IMR-90 (cell line): Measurements from ENCODE around the gene RNF130.

ENCODE experiments used
- CTCF ChIP-seq: conservative IDR thresholded peaks from 2 replicates; pipeline ENCODE4 v1.5.1; 2012; ENCODE audit warnings: mild to moderate bottlenecking, low read depth, low read length, improper control_type of control experiment
- MAZ ChIP-seq: IDR thresholded peaks from 2 replicates; pipeline ENCODE4 v1.6.1; 2012; ENCODE audit warnings: low read depth, mild to moderate bottlenecking, low read length, improper control_type of control experiment, moderate library complexity, borderline replicate concordance
- POLR2A ChIP-seq: IDR thresholded peaks from 2 replicates; pipeline ENCODE4 v1.6.1; 2012; ENCODE audit warnings: mild to moderate bottlenecking, low read depth, low read length
- RFX5 ChIP-seq: IDR thresholded peaks from 2 replicates; pipeline ENCODE4 v1.8.0; 2012; ENCODE audit warnings: low read depth, mild to moderate bottlenecking, low read length, moderate library complexity
- SMC3 ChIP-seq: fragments of 150-350 bp; IDR thresholded peaks from 2 replicates; pipeline ENCODE4 v1.6.1; 2016; ENCODE audit warnings: low read depth, mild to moderate bottlenecking, antibody characterized with exemption, low read length, moderate library complexity
- USF2 ChIP-seq: fragments of 150-350 bp; IDR thresholded peaks from 2 replicates; pipeline ENCODE4 v1.6.1; 2017; ENCODE audit warnings: mild to moderate bottlenecking, antibody characterized with exemption, low read length, low read depth

- TF ChIP-seq RFX5: no peak
- no peak for TF ChIP-seq CTCF
- no peak for TF ChIP-seq POLR2A
- TF ChIP-seq SMC3: no peak
- TF ChIP-seq USF2: no peak
- no peak for TF ChIP-seq MAZ
These were observed 24.0 kb upstream of the RNF130 start for GRCh38 chr5:180095545-180095944.
